Astrocyte (in vitro differentiated cells and primary cell): Measurements from ENCODE around the gene RPLP2. TPM values are rescaled to one million over a fixed set of nuclear protein-coding genes. Genes with fewer than 3 reads are reported as not detected.

Source experiments
- DNase-seq: peaks from one replicate; pipeline ENCODE4 v3.0.0-alpha.2; 2010; ENCODE audit warnings: low read depth
- FAIRE-seq: peaks from 2 replicates; lab custom pipeline; 2011; peaks lifted over from hg19 to GRCh38; lab: Jason Lieb, UNC
- H2AFZ ChIP-seq: 2 replicates; pipeline ENCODE4 v1.6.0; 2012; ENCODE audit warnings: low read depth, low read length, inconsistent platforms
- H3K27ac ChIP-seq: 2 replicates; pipeline ENCODE4 v1.5.1; 2011; ENCODE audit warnings: low read depth, low read length, inconsistent platforms
- H3K27me3 ChIP-seq: 2 replicates; pipeline ENCODE4 v1.6.0; 2011; ENCODE audit warnings: low read length, inconsistent platforms; ENCODE audit not compliant: insufficient read depth
- H3K36me3 ChIP-seq: 2 replicates; pipeline ENCODE4 v1.5.1; 2011; ENCODE audit warnings: low read length, inconsistent platforms; ENCODE audit not compliant: insufficient read depth
- H3K4me1 ChIP-seq: 2 replicates; pipeline ENCODE4 v1.5.1; 2011; ENCODE audit warnings: low read length, inconsistent platforms; ENCODE audit not compliant: insufficient read depth
- H3K4me2 ChIP-seq: 2 replicates; pipeline ENCODE4 v1.6.0; 2012; ENCODE audit warnings: low read length, inconsistent platforms
- H3K4me3 ChIP-seq: 2 replicates; pipeline ENCODE4 v1.5.1; 2011; ENCODE audit warnings: low read depth, mild to moderate bottlenecking, low read length, inconsistent platforms; ENCODE audit not compliant: insufficient read depth
- H3K79me2 ChIP-seq: 2 replicates; pipeline ENCODE4 v1.6.0; 2012; ENCODE audit warnings: mild to moderate bottlenecking, low read length, inconsistent platforms; ENCODE audit not compliant: insufficient read depth
- H3K9ac ChIP-seq: 2 replicates; pipeline ENCODE4 v1.6.0; 2012; ENCODE audit warnings: mild to moderate bottlenecking, low read length, inconsistent platforms
- H3K9me3 ChIP-seq: 2 replicates; pipeline ENCODE4 v1.5.1; 2012; ENCODE audit warnings: low read depth, mild to moderate bottlenecking, low read length, inconsistent platforms; ENCODE audit not compliant: insufficient read depth
- H4K20me1 ChIP-seq: 2 replicates; pipeline ENCODE4 v1.6.0; 2012; ENCODE audit warnings: low read length, inconsistent platforms; ENCODE audit not compliant: insufficient read depth
- H3K27ac Mint-ChIP-seq: one replicate; pipeline ENCODE4 v1.8.0; 2021; ENCODE audit warnings: mild to moderate bottlenecking, mixed read lengths; ENCODE audit not compliant: unreplicated experiment
- H3K27me3 Mint-ChIP-seq: one replicate; pipeline ENCODE4 v1.8.0; 2021; ENCODE audit warnings: low read depth, mixed read lengths; ENCODE audit not compliant: unreplicated experiment
- H3K36me3 Mint-ChIP-seq: one replicate; pipeline ENCODE4 v1.8.0; 2021; ENCODE audit warnings: low read depth, mixed read lengths; ENCODE audit not compliant: unreplicated experiment
- H3K4me1 Mint-ChIP-seq: one replicate; pipeline ENCODE4 v1.8.0; 2021; ENCODE audit warnings: low read depth, mixed read lengths; ENCODE audit not compliant: unreplicated experiment
- H3K4me3 Mint-ChIP-seq: one replicate; pipeline ENCODE4 v1.8.0; 2021; ENCODE audit warnings: mild to moderate bottlenecking, moderate library complexity, mixed read lengths; ENCODE audit not compliant: unreplicated experiment
- H3K9me3 Mint-ChIP-seq: one replicate; pipeline ENCODE4 v1.8.0; 2021; ENCODE audit warnings: mild to moderate bottlenecking, mixed read lengths; ENCODE audit not compliant: unreplicated experiment
- EZH2 ChIP-seq: IDR thresholded peaks from 2 replicates; pipeline ENCODE4 v1.6.1; 2012; ENCODE audit warnings: mild to moderate bottlenecking, low read length, inconsistent platforms; ENCODE audit not compliant: insufficient read depth
- total RNA-seq: library from RNA; stranded (reverse); gene quantifications from 2 replicates; pipeline ENCODE4 v1.2.1, GENCODE V29; 2021
- TF ChIP-seq, protein P1 (sequence below): IDR thresholded peaks from 2 replicates; pipeline ENCODE4 v1.5.1; 2011; ENCODE audit warnings: low read depth, mild to moderate bottlenecking, inconsistent platforms, low read length, moderate library complexity; ENCODE audit not compliant: insufficient read depth

Gene RPLP2
- total RNA-seq, 1 donor from 2014 or later = 1,666 TPM

DNA sequence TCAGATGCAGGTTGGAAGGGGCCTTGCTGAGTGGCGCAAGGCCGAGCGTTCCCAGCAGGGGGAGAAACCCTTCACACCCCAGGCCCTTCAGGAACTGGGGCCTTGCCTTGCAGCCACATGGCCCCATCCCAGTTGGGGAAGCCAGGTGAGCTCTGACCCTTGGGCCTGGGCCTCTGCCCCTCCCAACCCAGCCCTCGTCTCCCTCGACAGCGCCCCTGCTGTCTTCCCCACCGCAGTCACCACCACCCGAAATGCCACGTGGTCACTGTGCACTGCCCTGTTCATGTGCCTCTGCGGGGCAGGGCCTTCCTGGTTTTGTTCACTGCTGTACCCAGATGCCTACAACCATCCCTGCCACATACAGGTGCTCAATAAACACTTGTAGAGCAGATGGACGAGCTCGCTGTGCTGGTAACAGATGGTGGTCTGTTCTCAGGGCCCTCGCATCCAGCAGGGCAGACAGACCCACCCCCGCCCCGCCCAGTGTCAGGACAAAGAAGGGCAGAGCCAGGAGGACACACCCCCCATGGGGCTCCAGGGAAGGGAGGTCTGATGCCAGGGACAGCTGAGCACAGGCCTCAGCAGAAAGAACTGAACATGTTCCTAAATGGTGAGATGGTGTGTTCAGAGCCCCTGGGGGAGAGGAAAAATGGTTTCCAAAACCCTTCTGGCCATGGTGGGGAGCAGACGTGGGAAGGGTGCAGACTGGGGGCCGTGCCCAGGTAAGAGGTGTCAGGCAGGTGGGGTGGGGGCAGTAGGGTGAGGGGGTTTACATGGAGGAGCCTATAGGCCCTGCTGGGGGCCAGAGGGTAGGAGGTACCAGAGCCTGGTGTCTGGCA lies 28.9 kb downstream of the RPLP2 start:
- H4K20me1 ChIP-seq = peaks cover 81% of the 10 kb centered on the region
- H3K4me2 ChIP-seq = no peak overlapping the region
- H3K9me3 ChIP-seq = no peaks in the 10 kb centered on the region
- no peak for DNase-seq
- Mint-ChIP-seq H3K27me3 (no peaks in the 10 kb centered on the region), H3K36me3 (peaks cover 6% of the 10 kb centered on the region), H3K27ac (peak overlapping the region; percentile 87), H3K9me3 (no peaks in the 10 kb centered on the region), H3K4me1 (peaks cover 20% of the 10 kb centered on the region), H3K4me3 (no peak overlapping the region)
- no peak for FAIRE-seq
- no peak overlapping the region for H3K4me3 ChIP-seq
- no peaks in the 10 kb centered on the region for H3K27me3 ChIP-seq
- H3K79me2 ChIP-seq = peaks cover 85% of the 10 kb centered on the region
- TF ChIP-seq, protein P1, sequence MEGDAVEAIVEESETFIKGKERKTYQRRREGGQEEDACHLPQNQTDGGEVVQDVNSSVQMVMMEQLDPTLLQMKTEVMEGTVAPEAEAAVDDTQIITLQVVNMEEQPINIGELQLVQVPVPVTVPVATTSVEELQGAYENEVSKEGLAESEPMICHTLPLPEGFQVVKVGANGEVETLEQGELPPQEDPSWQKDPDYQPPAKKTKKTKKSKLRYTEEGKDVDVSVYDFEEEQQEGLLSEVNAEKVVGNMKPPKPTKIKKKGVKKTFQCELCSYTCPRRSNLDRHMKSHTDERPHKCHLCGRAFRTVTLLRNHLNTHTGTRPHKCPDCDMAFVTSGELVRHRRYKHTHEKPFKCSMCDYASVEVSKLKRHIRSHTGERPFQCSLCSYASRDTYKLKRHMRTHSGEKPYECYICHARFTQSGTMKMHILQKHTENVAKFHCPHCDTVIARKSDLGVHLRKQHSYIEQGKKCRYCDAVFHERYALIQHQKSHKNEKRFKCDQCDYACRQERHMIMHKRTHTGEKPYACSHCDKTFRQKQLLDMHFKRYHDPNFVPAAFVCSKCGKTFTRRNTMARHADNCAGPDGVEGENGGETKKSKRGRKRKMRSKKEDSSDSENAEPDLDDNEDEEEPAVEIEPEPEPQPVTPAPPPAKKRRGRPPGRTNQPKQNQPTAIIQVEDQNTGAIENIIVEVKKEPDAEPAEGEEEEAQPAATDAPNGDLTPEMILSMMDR = no peak
- TF ChIP-seq EZH2 = no peak
- H3K4me1 ChIP-seq = peaks cover 49% of the 10 kb centered on the region
- H3K9ac ChIP-seq = no peak overlapping the region
- no peak overlapping the region for H2AFZ ChIP-seq
- peaks cover 19% of the 10 kb centered on the region for H3K36me3 ChIP-seq
- no peak overlapping the region for H3K27ac ChIP-seq

DNA sequence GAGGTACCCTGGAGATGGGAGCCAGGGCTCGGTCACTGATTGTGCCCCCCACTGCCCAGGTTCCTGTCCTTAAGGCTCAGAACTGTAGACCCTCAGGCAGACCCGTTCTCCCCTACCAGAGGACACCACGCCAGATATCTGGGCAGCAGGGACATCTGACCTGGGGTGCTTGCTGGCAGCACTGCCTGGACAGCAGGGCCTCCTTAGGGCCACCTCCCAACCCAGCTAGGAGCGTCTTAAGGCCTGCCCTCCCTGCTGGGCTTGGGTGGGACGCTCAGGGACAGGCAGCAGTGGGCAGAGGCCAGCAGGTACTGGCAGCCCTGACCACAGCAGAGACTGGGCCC lies 29.5 kb downstream of the RPLP2 start:
- Mint-ChIP-seq H3K9me3 (no peaks in the 10 kb centered on the region), H3K27ac (no peak overlapping the region), H3K27me3 (no peaks in the 10 kb centered on the region), H3K4me3 (no peak overlapping the region), H3K4me1 (peaks cover 15% of the 10 kb centered on the region), H3K36me3 (peaks cover 6% of the 10 kb centered on the region)
- Histone ChIP-seq H4K20me1 (peaks cover 75% of the 10 kb centered on the region), H3K36me3 (peaks cover 19% of the 10 kb centered on the region), H3K27me3 (no peaks in the 10 kb centered on the region), H3K4me2 (no peak overlapping the region), H3K27ac (no peak overlapping the region), H3K79me2 (peaks cover 79% of the 10 kb centered on the region), H3K9me3 (no peaks in the 10 kb centered on the region), H2AFZ (no peak overlapping the region), H3K4me1 (peaks cover 48% of the 10 kb centered on the region), H3K9ac (no peak overlapping the region), H3K4me3 (no peak overlapping the region)
- no peak for FAIRE-seq
- TF ChIP-seq EZH2 = no peak
- TF ChIP-seq, protein P1 = no peak
- DNase-seq = no peak
